AG04450 (cell line): ENCODE data around the gene PPP1R37. TPM values are rescaled to one million over a fixed set of nuclear protein-coding genes. Genes with fewer than 3 reads are reported as not detected.

ENCODE experiments used
- CTCF ChIA-PET: fragments of 300-600, 350-600 bp; formaldehyde crosslinking; extraction: SDS; loops from one replicate; lab custom pipeline; 2022; ENCODE audit warnings: antibody characterized with exemption, inconsistent platforms; lab: Charles Lee
- POLR2A ChIA-PET: fragments of 350-600 bp; formaldehyde crosslinking; extraction: SDS; loops from one replicate; lab custom pipeline; 2021; ENCODE audit warnings: antibody characterized with exemption, inconsistent platforms; lab: Yijun Ruan, JAX
- DNase-seq: peaks from one replicate; pipeline ENCODE4 v3.0.0-alpha.2; 2011; ENCODE audit warnings: low read depth, low spot score
- H3K27ac ChIP-seq: one replicate; pipeline ENCODE4 v1.5.1; 2012; ENCODE audit warnings: low read depth, low read length, control low read depth
- H3K27me3 ChIP-seq: one replicate; pipeline ENCODE4 v1.6.0; 2012; ENCODE audit warnings: low read length; ENCODE audit not compliant: control insufficient read depth, insufficient read depth
- H3K4me3 ChIP-seq: 2 replicates; pipeline ENCODE4 v1.5.1; 2011; ENCODE audit warnings: mild to moderate bottlenecking, low read depth, low read length, control low read depth
- H3K9me3 ChIP-seq: 2 replicates; pipeline ENCODE4 v1.5.1; 2012; ENCODE audit warnings: low read length; ENCODE audit not compliant: control insufficient read depth, insufficient read depth
- polyA plus RNA-seq: library from polyadenylated mRNA; depleted of rRNA; stranded (reverse); fragments of >200 nt; gene quantifications from 2 replicates; pipeline ENCODE4 v1.2.3, GENCODE V29; 2011
- TF ChIP-seq, protein P1 (sequence below): IDR thresholded peaks from 2 replicates; pipeline ENCODE4 v1.5.1; 2011; ENCODE audit warnings: low read depth, low read length, control low read depth, inconsistent platforms

The PPP1R37 gene
- polyA plus RNA-seq, 1 experiment = 8.6 TPM

DNA sequence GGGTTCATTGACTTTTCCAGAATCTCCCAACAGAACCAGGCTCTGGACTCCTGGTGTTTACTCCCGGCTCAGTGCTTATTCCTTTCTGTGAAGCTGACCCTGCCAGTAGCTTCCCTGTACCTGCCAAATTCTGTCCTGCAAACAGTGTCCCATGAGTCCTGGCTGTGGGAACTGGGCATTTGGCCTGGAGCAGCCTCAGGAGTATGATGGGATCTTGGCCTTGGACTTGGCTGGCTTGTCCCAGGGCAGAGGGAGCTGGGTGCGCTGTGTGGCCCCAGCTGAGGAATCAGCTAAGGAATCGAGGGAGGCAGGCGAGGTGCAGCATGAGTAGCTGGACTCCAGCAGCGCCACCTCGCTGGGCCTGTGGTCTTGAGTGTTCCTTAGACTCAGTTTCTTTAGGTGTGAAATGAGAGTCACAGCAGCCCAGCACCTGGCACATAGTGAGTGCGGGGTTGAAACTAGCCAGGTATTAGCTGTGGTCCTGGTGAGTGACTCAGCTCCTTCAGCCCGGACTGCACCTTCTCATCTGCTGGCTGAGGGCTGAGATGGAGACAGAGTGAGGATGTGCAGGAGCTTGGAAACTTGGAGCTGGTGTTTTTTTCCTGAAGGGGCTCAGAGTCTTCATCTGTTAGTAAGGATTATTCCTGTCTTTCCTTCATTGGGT, 43.8 kb upstream of the PPP1R37 start:
- Histone ChIP-seq H3K4me3 (no peak overlapping the region), H3K27me3 (no peaks in the 10 kb centered on the region), H3K9me3 (no peaks in the 10 kb centered on the region), H3K27ac (no peak overlapping the region)
- ChIA-PET POLR2A (interaction anchor here (0.7 to 2.0 kb wide), 3 partner anchors 10 to 14 kb away, joined by 3 to 14 read pairs (median 3); partner anchors contain the start of gene CLASRP), CTCF (interaction anchor here (3.8 kb wide), 1 partner anchor 11 kb away, joined by 27 read pairs; no protein-coding TSS in a partner anchor)
- DNase-seq = no peak
- TF ChIP-seq, protein P1, sequence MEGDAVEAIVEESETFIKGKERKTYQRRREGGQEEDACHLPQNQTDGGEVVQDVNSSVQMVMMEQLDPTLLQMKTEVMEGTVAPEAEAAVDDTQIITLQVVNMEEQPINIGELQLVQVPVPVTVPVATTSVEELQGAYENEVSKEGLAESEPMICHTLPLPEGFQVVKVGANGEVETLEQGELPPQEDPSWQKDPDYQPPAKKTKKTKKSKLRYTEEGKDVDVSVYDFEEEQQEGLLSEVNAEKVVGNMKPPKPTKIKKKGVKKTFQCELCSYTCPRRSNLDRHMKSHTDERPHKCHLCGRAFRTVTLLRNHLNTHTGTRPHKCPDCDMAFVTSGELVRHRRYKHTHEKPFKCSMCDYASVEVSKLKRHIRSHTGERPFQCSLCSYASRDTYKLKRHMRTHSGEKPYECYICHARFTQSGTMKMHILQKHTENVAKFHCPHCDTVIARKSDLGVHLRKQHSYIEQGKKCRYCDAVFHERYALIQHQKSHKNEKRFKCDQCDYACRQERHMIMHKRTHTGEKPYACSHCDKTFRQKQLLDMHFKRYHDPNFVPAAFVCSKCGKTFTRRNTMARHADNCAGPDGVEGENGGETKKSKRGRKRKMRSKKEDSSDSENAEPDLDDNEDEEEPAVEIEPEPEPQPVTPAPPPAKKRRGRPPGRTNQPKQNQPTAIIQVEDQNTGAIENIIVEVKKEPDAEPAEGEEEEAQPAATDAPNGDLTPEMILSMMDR = no peak

DNA sequence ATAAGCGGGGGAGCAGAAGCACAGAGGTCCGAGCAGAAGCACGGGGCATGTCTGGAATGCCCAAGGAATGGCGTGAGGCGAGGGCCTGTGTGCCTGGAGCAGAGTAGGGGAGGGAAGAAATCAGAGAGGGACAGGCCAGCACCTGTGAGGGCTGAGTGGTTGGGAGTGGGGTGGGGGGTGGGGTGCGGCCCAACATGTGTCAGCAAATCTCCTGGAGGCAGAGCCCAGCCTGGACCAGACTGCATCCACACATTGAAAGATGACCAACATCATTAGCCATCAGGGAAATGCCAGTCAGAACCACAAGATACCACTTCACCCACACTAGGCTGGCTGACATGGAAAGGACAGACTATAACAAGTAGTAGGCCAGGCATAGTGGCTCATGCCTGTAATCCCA, 42.9 kb upstream of the PPP1R37 start:
- Histone ChIP-seq H3K4me3 (no peak overlapping the region), H3K9me3 (no peaks in the 10 kb centered on the region), H3K27ac (no peak overlapping the region), H3K27me3 (no peaks in the 10 kb centered on the region)
- TF ChIP-seq, protein P1 = no peak
- no peak for DNase-seq
- POLR2A ChIA-PET = interaction anchor here (0.9 to 2.0 kb wide), 2 partner anchors 10 to 11 kb away, joined by 3 to 14 read pairs; partner anchors contain the start of gene CLASRP
- CTCF ChIA-PET = interaction anchor here (0.5 to 3.8 kb wide), 2 partner anchors 10 to 37 kb away, joined by 3 to 27 read pairs; no protein-coding TSS in a partner anchor

DNA sequence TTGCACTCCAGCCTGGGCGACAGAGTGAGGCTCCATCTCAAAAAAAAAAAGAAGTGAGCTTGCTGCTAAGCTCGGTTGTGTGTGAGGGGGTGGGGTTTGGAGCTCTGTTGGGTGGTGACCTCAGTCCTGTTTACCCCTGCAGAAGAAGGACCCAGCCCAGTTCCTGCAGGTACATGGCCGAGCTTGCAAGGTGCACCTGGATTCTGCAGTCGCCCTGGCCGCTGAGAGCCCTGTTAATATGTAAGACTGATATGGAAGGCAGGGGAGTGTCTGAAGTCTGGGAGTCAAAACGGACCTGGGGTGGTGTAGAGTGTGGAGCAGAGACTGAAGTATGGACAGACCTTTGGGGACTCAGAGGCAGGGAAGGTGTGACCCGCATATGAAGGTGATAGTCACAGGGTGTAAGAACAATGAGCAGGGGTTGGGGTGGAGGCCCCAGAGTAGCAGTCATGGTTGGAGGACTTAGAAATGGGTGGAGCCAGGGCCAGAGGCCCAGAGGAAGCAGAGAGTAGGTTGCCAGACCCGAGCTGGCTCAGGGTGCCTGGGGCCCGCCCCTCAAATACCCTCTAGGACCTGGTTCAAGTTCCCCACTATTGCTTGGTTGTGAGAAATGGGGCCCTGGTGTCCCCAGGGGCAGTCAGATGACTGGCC, 40.9 kb upstream of the PPP1R37 start:
- DNase-seq = no peak
- Histone ChIP-seq H3K4me3 (no peak overlapping the region), H3K9me3 (no peaks in the 10 kb centered on the region), H3K27ac (no peak overlapping the region), H3K27me3 (no peaks in the 10 kb centered on the region)
- ChIA-PET CTCF (interaction anchor here (3.8 kb wide), 1 partner anchor 8 kb away, joined by 27 read pairs; no protein-coding TSS in a partner anchor), POLR2A (interaction anchor here (0.6 kb wide), 1 partner anchor 82 kb away, joined by 7 read pairs; no protein-coding TSS in a partner anchor)
- TF ChIP-seq, protein P1 = no peak

DNA sequence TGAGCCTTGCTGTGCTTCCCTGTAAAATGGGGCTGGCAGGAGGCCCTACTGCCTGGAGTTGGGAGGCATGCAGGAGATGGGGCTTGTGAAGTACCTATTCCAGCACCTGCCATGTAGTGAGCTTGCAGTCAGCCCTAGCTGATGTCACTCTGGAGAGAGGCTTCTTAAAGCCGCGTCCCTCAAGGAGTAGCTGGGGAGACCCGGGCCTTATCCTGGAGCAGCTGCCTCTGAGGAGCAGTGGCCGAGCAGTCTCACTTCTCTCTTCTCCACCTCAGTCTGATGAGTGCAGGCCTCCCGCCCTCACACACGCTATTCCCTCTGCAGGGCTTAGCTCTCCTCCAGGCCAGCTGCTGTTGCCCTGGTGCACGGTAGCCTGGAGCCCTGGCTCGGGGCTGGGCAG, 36.1 kb upstream of the PPP1R37 start:
- H3K27me3 ChIP-seq = no peaks in the 10 kb centered on the region
- no peak overlapping the region for H3K4me3 ChIP-seq
- H3K9me3 ChIP-seq = no peaks in the 10 kb centered on the region
- TF ChIP-seq, protein P1 = no peak
- H3K27ac ChIP-seq = no peak overlapping the region
- no peak for DNase-seq
- CTCF ChIA-PET = interaction anchor here (0.5 kb wide), 1 partner anchor 50 kb away, joined by 3 read pairs; no protein-coding TSS in a partner anchor
- POLR2A ChIA-PET = no interaction called here

DNA sequence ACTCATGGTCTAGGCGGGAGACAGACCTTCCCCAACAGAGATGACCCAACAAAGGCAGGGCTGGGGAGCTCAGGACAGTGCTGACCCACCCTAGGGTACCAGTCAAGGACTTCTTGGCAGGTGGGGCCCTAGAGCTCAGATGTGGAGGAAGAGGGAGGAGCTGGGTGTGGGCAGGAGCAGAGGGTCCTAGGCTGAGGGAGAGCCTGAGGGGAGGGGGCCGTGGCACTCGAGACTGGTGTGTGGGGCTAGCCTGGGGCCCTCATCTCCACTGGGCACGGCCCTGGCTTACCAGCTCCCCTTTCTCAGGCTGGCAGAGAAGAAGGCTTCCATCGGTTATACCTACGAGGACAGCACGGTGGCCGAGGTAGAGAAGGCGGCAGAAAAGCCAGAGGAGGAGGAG, 35.5 kb upstream of the PPP1R37 start:
- H3K9me3 ChIP-seq = no peaks in the 10 kb centered on the region
- H3K27me3 ChIP-seq = no peaks in the 10 kb centered on the region
- H3K27ac ChIP-seq = no peak overlapping the region
- ChIA-PET CTCF (no interaction called here), POLR2A (no interaction called here)
- no peak for DNase-seq
- TF ChIP-seq, protein P1 = no peak
- H3K4me3 ChIP-seq = no peak overlapping the region
